Neuronal stem cell (in vitro differentiated cells): ENCODE results near the gene PTPDC1.

Source experiments
- DNase-seq: peaks from one replicate; pipeline ENCODE4 v3.0.0-alpha.2; 2013; ENCODE audit warnings: low spot score
- H2AFZ ChIP-seq: one replicate; pipeline ENCODE4 v1.6.1; 2013; ENCODE audit warnings: mild to moderate bottlenecking, low read length, inconsistent platforms
- H2AK5ac ChIP-seq: 2 replicates; pipeline ENCODE4 v1.6.1; 2013; ENCODE audit warnings: low read depth, mild to moderate bottlenecking, inconsistent platforms, low read length, moderate library complexity, mixed read lengths
- H2BK120ac ChIP-seq: 2 replicates; pipeline ENCODE4 v1.6.1; 2013; ENCODE audit warnings: low read depth, mild to moderate bottlenecking, inconsistent platforms, low read length, moderate library complexity, mixed read lengths
- H2BK12ac ChIP-seq: one replicate; pipeline ENCODE4 v1.6.1; 2013; ENCODE audit warnings: low read length, inconsistent platforms
- H2BK15ac ChIP-seq: 2 replicates; pipeline ENCODE4 v1.6.1; 2013; ENCODE audit warnings: mild to moderate bottlenecking, low read length, inconsistent platforms, mixed read lengths
- H2BK5ac ChIP-seq: one replicate; pipeline ENCODE4 v1.6.1; 2013; ENCODE audit warnings: inconsistent platforms, mild to moderate bottlenecking, low read length, moderate library complexity
- H3K14ac ChIP-seq: one replicate; pipeline ENCODE4 v1.6.1; 2013; ENCODE audit warnings: low read length, inconsistent platforms
- H3K18ac ChIP-seq: 2 replicates; pipeline ENCODE4 v1.6.1; 2013; ENCODE audit warnings: low read length, inconsistent platforms
- H3K23ac ChIP-seq: 2 replicates; pipeline ENCODE4 v1.6.1; 2013; ENCODE audit warnings: low read depth, mild to moderate bottlenecking, mixed read lengths, low read length, inconsistent platforms; ENCODE audit not compliant: poor library complexity
- H3K27ac ChIP-seq: replicated peaks from 3 replicates; pipeline ENCODE4 v1.5.1; 2013; ENCODE audit warnings: low read length, inconsistent platforms
- H3K27me3 ChIP-seq, 3 experiments: 2 replicates each; pipeline ENCODE4 v1.6.1; 2013; ENCODE audit warnings: low read length in 3 of 3, mild to moderate bottlenecking in 2 of 3, inconsistent platforms in 1 of 3, low read depth in 1 of 3, mixed read lengths in 1 of 3, moderate library complexity in 1 of 3; ENCODE audit not compliant: control insufficient read depth in 3 of 3, insufficient read depth in 3 of 3
- H3K36me3 ChIP-seq, 2 donors: replicated peaks in 1 of 2; 2 replicates each; pipeline ENCODE4 v1.6.1; 2013; ENCODE audit warnings: low read length in 2 of 2; ENCODE audit not compliant: control insufficient read depth in 2 of 2, insufficient read depth in 2 of 2
- H3K4ac ChIP-seq: 2 replicates; pipeline ENCODE4 v1.6.1; 2013; ENCODE audit warnings: inconsistent platforms, mild to moderate bottlenecking, low read length, moderate library complexity
- H3K4me1 ChIP-seq, 2 donors: 1 replicate in 1 of 2; 2 replicates in 1 of 2; pipeline ENCODE4 v1.6.1; 2013; ENCODE audit warnings: low read length in 2 of 2, low read depth in 1 of 2; ENCODE audit not compliant: control insufficient read depth in 2 of 2, insufficient read depth in 1 of 2
- H3K4me2 ChIP-seq: one replicate; pipeline ENCODE4 v1.6.1; 2013; ENCODE audit warnings: mild to moderate bottlenecking, low read length, inconsistent platforms; ENCODE audit not compliant: insufficient read depth, poor library complexity, severe bottlenecking
- H3K4me3 ChIP-seq, 2 donors: 2 replicates each; pipeline ENCODE4 v1.5.1; 2013; ENCODE audit warnings: low read length in 2 of 2, mild to moderate bottlenecking in 2 of 2, inconsistent platforms in 1 of 2, moderate library complexity in 1 of 2
- H3K79me1 ChIP-seq: one replicate; pipeline ENCODE4 v1.6.1; 2013; ENCODE audit warnings: low read depth, mild to moderate bottlenecking, inconsistent platforms, low read length, moderate library complexity
- H3K9ac ChIP-seq: one replicate; pipeline ENCODE4 v1.6.1; 2013; ENCODE audit warnings: mild to moderate bottlenecking, low read depth, low read length, inconsistent platforms; ENCODE audit not compliant: poor library complexity
- H3K9me3 ChIP-seq, 2 donors: replicated peaks in 1 of 2; 2 replicates each; pipeline versions ENCODE3 to v1.6.1; 2013; ENCODE audit warnings: low read length in 2 of 2, mild to moderate bottlenecking in 2 of 2, inconsistent platforms in 1 of 2, low read depth in 1 of 2, mixed read lengths in 1 of 2, moderate library complexity in 1 of 2; ENCODE audit not compliant: control insufficient read depth in 2 of 2, insufficient read depth in 1 of 2
- H4K8ac ChIP-seq: one replicate; pipeline ENCODE4 v1.6.1; 2013; ENCODE audit warnings: low read depth, mild to moderate bottlenecking, inconsistent platforms, low read length, moderate library complexity
- H4K91ac ChIP-seq: one replicate; pipeline ENCODE4 v1.6.1; 2013; ENCODE audit warnings: low read length, low read depth, mild to moderate bottlenecking, inconsistent platforms; ENCODE audit not compliant: poor library complexity
- WGBS, 2 donors: extraction: QIAGEN DNeasy Blood & Tissue Kit; methylation state at CpG; one replicate each; pipeline ENCODE4 v1.1.7; 2013; ENCODE audit warnings: missing lambda C conversion rate in 2 of 2, mixed read lengths in 1 of 2; ENCODE audit not compliant: insufficient read length in 2 of 2, insufficient replicate concordance in 1 of 2; ENCODE audit errors: extremely low coverage in 2 of 2; 5-methylcytosine and 5-hydroxymethylcytosine counted together

PTPDC1 gene

GRCh38 chr9:94096819-94097577 lies 12.7 kb downstream of the PTPDC1 start:
- H3K9ac ChIP-seq, result no peak overlapping the region
- H2BK12ac ChIP-seq, result no peak overlapping the region
- no peak overlapping the region for H3K18ac ChIP-seq
- H3K14ac ChIP-seq, result no peak overlapping the region
- H2BK5ac ChIP-seq, result no peak overlapping the region
- no peak overlapping the region for H3K23ac ChIP-seq
- no peak for DNase-seq
- no peak overlapping the region for H3K4ac ChIP-seq
- peaks cover 0 to 35% of the 10 kb centered on the region in 2 donors for H3K36me3 ChIP-seq
- H3K27ac ChIP-seq, result no peak overlapping the region
- H3K9me3 ChIP-seq, result peaks cover 0 to 3% of the 10 kb centered on the region in 2 donors
- no peak overlapping the region for H3K4me2 ChIP-seq
- H2BK15ac ChIP-seq, result no peak overlapping the region
- H2AK5ac ChIP-seq, result no peak overlapping the region
- no peaks in the 10 kb centered on the region for H3K27me3 ChIP-seq
- H4K91ac ChIP-seq, result no peak overlapping the region
- no peak overlapping the region for H2AFZ ChIP-seq
- no CpG with 5 or more reads among the region's 9 CpGs for WGBS, 2 donors
- no peak overlapping the region for H2BK120ac ChIP-seq
- no peak overlapping the region for H4K8ac ChIP-seq
- H3K4me3 ChIP-seq, result no peak overlapping the region
- H3K4me1 ChIP-seq, result peaks cover 2 to 7% of the 10 kb centered on the region in 2 donors
- H3K79me1 ChIP-seq, result no peaks in the 10 kb centered on the region

- H4K8ac ChIP-seq, result no peak overlapping the region
- H3K23ac ChIP-seq, result no peak overlapping the region
- no peak overlapping the region for H4K91ac ChIP-seq
- H2AFZ ChIP-seq, result no peak overlapping the region
- no peaks in the 10 kb centered on the region for H3K27me3 ChIP-seq
- peaks cover 0 to 3% of the 10 kb centered on the region in 2 donors for H3K9me3 ChIP-seq
- H2BK15ac ChIP-seq, result no peak overlapping the region
- H3K4me2 ChIP-seq, result no peak overlapping the region
- peaks cover 2 to 7% of the 10 kb centered on the region in 2 donors for H3K4me1 ChIP-seq
- WGBS, 2 donors, result no CpG with 5 or more reads among the region's 6 CpGs
- no peak overlapping the region for H3K9ac ChIP-seq
- DNase-seq, result no peak
- H3K18ac ChIP-seq, result no peak overlapping the region
- H3K79me1 ChIP-seq, result no peaks in the 10 kb centered on the region
- H3K14ac ChIP-seq, result no peak overlapping the region
- H3K36me3 ChIP-seq, result peaks cover 0 to 38% of the 10 kb centered on the region in 2 donors
- H2BK120ac ChIP-seq, result no peak overlapping the region
- H3K27ac ChIP-seq, result no peak overlapping the region
- H2BK12ac ChIP-seq, result no peak overlapping the region
- no peak overlapping the region for H3K4ac ChIP-seq
- no peak overlapping the region for H2BK5ac ChIP-seq
- H3K4me3 ChIP-seq, result no peak overlapping the region
- no peak overlapping the region for H2AK5ac ChIP-seq
These were observed 13.6 kb downstream of the PTPDC1 start for GRCh38 chr9:94097788-94098414.

- H4K91ac ChIP-seq, result no peak overlapping the region
- no peak overlapping the region for H2AK5ac ChIP-seq
- H3K36me3 ChIP-seq, result peaks cover 0 to 45% of the 10 kb centered on the region in 2 donors
- no peak overlapping the region for H2BK120ac ChIP-seq
- H3K18ac ChIP-seq, result no peak overlapping the region
- no peak overlapping the region for H3K23ac ChIP-seq
- no peak overlapping the region for H3K9ac ChIP-seq
- no peak overlapping the region for H2AFZ ChIP-seq
- no peaks in the 10 kb centered on the region for H3K79me1 ChIP-seq
- H3K27ac ChIP-seq, result no peak overlapping the region
- H3K4me3 ChIP-seq, result no peak overlapping the region
- no peak overlapping the region for H2BK12ac ChIP-seq
- no peaks in the 10 kb centered on the region for H3K9me3 ChIP-seq
- H3K27me3 ChIP-seq, result no peaks in the 10 kb centered on the region
- no peaks in the 10 kb centered on the region for H3K4me1 ChIP-seq
- H3K4me2 ChIP-seq, result no peak overlapping the region
- DNase-seq, result no peak
- H2BK15ac ChIP-seq, result no peak overlapping the region
- H3K4ac ChIP-seq, result no peak overlapping the region
- WGBS, 2 donors, result no CpG with 5 or more reads among the region's 2 CpGs
- no peak overlapping the region for H2BK5ac ChIP-seq
- no peak overlapping the region for H4K8ac ChIP-seq
- no peak overlapping the region for H3K14ac ChIP-seq
These were observed 16.1 kb downstream of the PTPDC1 start for GRCh38 chr9:94100152-94100879.
